Ovary (tissue), 9 donors: ENCODE measurements around the gene KCNJ6. TPM values are rescaled to one million over a fixed set of nuclear protein-coding genes. Genes with fewer than 3 reads are reported as not detected.

Source experiments
- DNase-seq, 5 donors: peaks; one replicate each; pipeline ENCODE4 v3.0.0-alpha.2; 2019 to 2020
- H3K27ac ChIP-seq, 2 donors: fragments of 200-600 bp; one replicate each; pipeline versions ENCODE4 v1.5.1 to v1.8.0; 2019 to 2022
- H3K27me3 ChIP-seq: fragments of 200-600 bp; one replicate; pipeline ENCODE4 v1.8.0; 2022
- H3K36me3 ChIP-seq: fragments of 200-600 bp; sonication (generic); one replicate; pipeline ENCODE4 v1.5.1; 2019
- H3K4me1 ChIP-seq: one replicate; pipeline ENCODE4 v1.8.1; 2013; ENCODE audit warnings: mild to moderate bottlenecking, moderate library complexity; ENCODE audit not compliant: insufficient read depth
- H3K4me3 ChIP-seq: fragments of 200-600 bp; sonication (generic); one replicate; pipeline ENCODE4 v1.5.1; 2017
- H3K9me3 ChIP-seq, 2 donors: fragments of 200-600 bp in 1 of 2; sonication (generic) in 1 of 2; one replicate each; pipeline versions ENCODE4 v1.5.1 to v1.8.1; 2013 to 2019; ENCODE audit warnings: mild to moderate bottlenecking in 1 of 2, moderate library complexity in 1 of 2
- CTCF ChIP-seq, 3 donors: fragments of 450-650 bp in 2 of 3; fragments of 200-600 bp in 1 of 3; IDR thresholded peaks; one replicate each; pipeline versions ENCODE4 v1.5.1 to v1.8.0; 2016 to 2022; ENCODE audit warnings: antibody characterized with exemption in 3 of 3, mild to moderate bottlenecking in 1 of 3
- EP300 ChIP-seq: sonication (generic); formaldehyde crosslinking; IDR thresholded peaks from one replicate; pipeline ENCODE4 v1.6.1; 2017; ENCODE audit warnings: antibody characterized with exemption
- POLR2A ChIP-seq: fragments of 450-650 bp; IDR thresholded peaks from one replicate; pipeline ENCODE4 v1.6.1; 2017; ENCODE audit warnings: antibody characterized with exemption, mild to moderate bottlenecking, moderate library complexity
- WGBS, 3 donors: extraction: QIAGEN DNeasy Blood & Tissue Kit in 1 of 3; methylation state at CpG; one replicate each; pipeline versions ENCODE4 v1.1.5 to v1.1.7; 2013 to 2017; 5-methylcytosine and 5-hydroxymethylcytosine counted together
- intact Hi-C, 4 donors: fragments of 100-400 bp; cut with DNase I; formaldehyde crosslinking; loops; one replicate each; pipeline versions ENCODE4 v1.11.0 to v1.15.1; 2022 to 2023
- polyA plus RNA-seq, 2 donors: library from polyadenylated mRNA; stranded (reverse); fragments of 200-250 nt in 1 of 2; fragments of 350-450 nt in 1 of 2; fragmentation: Illumina TruSeq in 1 of 2; extraction: RNeasy Lipid Tissue Mini Kit (QIAGEN cat#74804) in 1 of 2; gene quantifications; one replicate each; pipeline ENCODE4 v1.2.3, GENCODE V29; 2013 to 2014
- total RNA-seq, 7 donors: library from RNA; depleted of rRNA in 2 of 7; stranded (reverse); fragments of >200 nt in 2 of 7; fragmentation: NEBNext Ultra II Directional in 3 of 7; extraction: Animal tissue kit (Norgen Biotek cat#: 25700) in 3 of 7; gene quantifications; one replicate each; pipeline versions ENCODE4 v1.1.0 to v1.2.4, GENCODE V29; 2016 to 2023
- donor health status: DM: no; HTN: no; CAD: no; lungs with moderate emphysema.
- donor health status: DM: no; HTN: no; CAD: no.
- donor health status: Bipolar disorder and iron deficiency.
- donor health status: DM: yes; HTN: yes; CAD: no.
- donor health status: DM: no; HTN: no; CAD: no.
- donor health status: DM: yes; HTN: yes; CAD: no.

Gene KCNJ6
- total and polyA plus RNA-seq, 9 donors: 0.01 TPM; not detected in 8

GRCh38 chr21:37587635-37588177 is 328.6 kb downstream of the KCNJ6 start:
- Histone ChIP-seq H3K9me3 (no peaks in the 10 kb centered on the region), H3K4me3 (no peak overlapping the region), H3K36me3 (no peaks in the 10 kb centered on the region), H3K27me3 (no peaks in the 10 kb centered on the region), H3K4me1 (no peaks in the 10 kb centered on the region), H3K27ac (no peak overlapping the region)
- intact Hi-C loops: no loop called here
- no peak for DNase-seq
- 73 to 84% (median 79%) methylated on average over 5 of the region's 5 CpGs for WGBS, 3 donors
- TF ChIP-seq EP300 (no peak), CTCF (IDR thresholded peaks at IDR 0.05) (no peak), POLR2A (no peak)

GRCh38 chr21:37587203-37587602 is 329.1 kb downstream of the KCNJ6 start:
- DNase-seq: no peak
- H3K4me1 ChIP-seq: no peaks in the 10 kb centered on the region
- no peaks in the 10 kb centered on the region for H3K27me3 ChIP-seq
- intact Hi-C loops: no loop called here
- no peak overlapping the region for H3K27ac ChIP-seq
- no peak overlapping the region for H3K4me3 ChIP-seq
- H3K9me3 ChIP-seq: no peaks in the 10 kb centered on the region
- TF ChIP-seq CTCF (IDR thresholded peaks at IDR 0.05) (no peak), POLR2A (no peak), EP300 (no peak)
- no peaks in the 10 kb centered on the region for H3K36me3 ChIP-seq
- 82 to 91% (median 90%) methylated on average over 4 of the region's 4 CpGs for WGBS, 3 donors

- intact Hi-C loops: no loop called here
- Histone ChIP-seq H3K27me3 (no peaks in the 10 kb centered on the region), H3K27ac (no peak overlapping the region), H3K4me3 (no peak overlapping the region), H3K9me3 (no peaks in the 10 kb centered on the region), H3K36me3 (no peaks in the 10 kb centered on the region), H3K4me1 (no peaks in the 10 kb centered on the region)
- 29 to 49% (median 38%) methylated on average over 5 of the region's 5 CpGs for WGBS, 3 donors
- TF ChIP-seq EP300 (no peak), CTCF (IDR thresholded peaks at IDR 0.05) (peak; percentile 32 to 69 (median 46)), POLR2A (no peak)
- DNase-seq: peak in 4 of 5 donors; percentile 15 to 38 (median 34)
These were observed 333.7 kb downstream of the KCNJ6 start for GRCh38 chr21:37582590-37582989.

GRCh38 chr21:37580666-37581065 is 335.6 kb downstream of the KCNJ6 start:
- Histone ChIP-seq H3K9me3 (no peaks in the 10 kb centered on the region), H3K36me3 (no peaks in the 10 kb centered on the region), H3K4me3 (no peak overlapping the region), H3K27ac (no peak overlapping the region), H3K27me3 (no peaks in the 10 kb centered on the region), H3K4me1 (no peaks in the 10 kb centered on the region)
- TF ChIP-seq POLR2A: no peak
- no peak for TF ChIP-seq EP300
- no peak for TF ChIP-seq CTCF (IDR thresholded peaks at IDR 0.05)
- intact Hi-C loops: no loop called here
- WGBS, 3 donors: 69 to 79% (median 78%) methylated on average over 3 of the region's 3 CpGs
- no peak for DNase-seq
